GM12874 (cell line): ENCODE measurements around the gene BRINP1.

Experiments
- CTCF ChIP-seq: IDR thresholded peaks from 2 replicates; pipeline ENCODE4 v1.5.1; 2011; ENCODE audit warnings: low read depth, mild to moderate bottlenecking, control low read depth, low read length, moderate library complexity; ENCODE audit not compliant: insufficient read depth

Gene BRINP1

GRCh38 chr9:119391878-119392277, 22.6 kb upstream of the BRINP1 start:
- TF ChIP-seq CTCF = no peak

- peak; percentile 43; the same call in 1 of the 2 replicates for TF ChIP-seq CTCF
Measured at GRCh38 chr9:119375892-119376291, 6.7 kb upstream of the BRINP1 start.

GRCh38 chr9:119372951-119373350, 3.7 kb upstream of the BRINP1 start:
- no peak for TF ChIP-seq CTCF

GRCh38 chr9:119370816-119371215, 1.6 kb upstream of the BRINP1 start:
- no peak for TF ChIP-seq CTCF

- TF ChIP-seq CTCF = no peak
Measured at GRCh38 chr9:119369680-119370366, 588 bp upstream of the BRINP1 start.

GRCh38 chr9:119368179-119368578, 1.1 kb downstream of the BRINP1 start:
- no peak for TF ChIP-seq CTCF

GRCh38 chr9:119367683-119368075, 1.6 kb downstream of the BRINP1 start:
- TF ChIP-seq CTCF = no peak
